Measurements from ENCODE around the gene DENND1B.

Gene DENND1B

GRCh38 chr1:197677752-197678295 lies 97.5 kb downstream of the DENND1B start:
- H3K4me1 ChIP-seq (ENCODE audit: insufficient read depth, low read length): no peaks in the 10 kb centered on the region
- H3K27me3 ChIP-seq (ENCODE audit: control insufficient read depth in 1 of 2, insufficient read depth in 2 of 2, low read length in 2 of 2): no peaks in the 10 kb centered on the region
- no peak overlapping the region for H3K4me3 ChIP-seq (ENCODE audit: low read depth in 1 of 2, low read length in 2 of 2)
- no peak overlapping the region for H3K27ac ChIP-seq (ENCODE audit: low read depth, low read length)
- no peaks in the 10 kb centered on the region for H3K9me3 ChIP-seq (ENCODE audit: low read length)
- no peak overlapping the region for H3K9ac ChIP-seq (ENCODE audit: low read length)
- no peaks in the 10 kb centered on the region for H3K36me3 ChIP-seq (ENCODE audit: insufficient read depth, low read length)

- Histone ChIP-seq H3K9ac (ENCODE audit: low read length) (no peak overlapping the region), H3K4me3 (ENCODE audit: low read depth in 1 of 2, low read length in 2 of 2) (no peak overlapping the region), H3K27ac (ENCODE audit: low read depth, low read length) (no peak overlapping the region), H3K27me3 (ENCODE audit: control insufficient read depth in 1 of 2, insufficient read depth in 2 of 2, low read length in 2 of 2) (no peaks in the 10 kb centered on the region), H3K9me3 (ENCODE audit: low read length) (no peaks in the 10 kb centered on the region), H3K36me3 (ENCODE audit: insufficient read depth, low read length) (no peaks in the 10 kb centered on the region), H3K4me1 (ENCODE audit: insufficient read depth, low read length) (no peaks in the 10 kb centered on the region)
Measured at GRCh38 chr1:197677313-197677712, 98.0 kb downstream of the DENND1B start.

- Histone ChIP-seq H3K9me3 (ENCODE audit: low read length) (no peaks in the 10 kb centered on the region), H3K27ac (ENCODE audit: low read depth, low read length) (no peak overlapping the region), H3K36me3 (ENCODE audit: insufficient read depth, low read length) (no peaks in the 10 kb centered on the region), H3K4me3 (ENCODE audit: low read depth in 1 of 2, low read length in 2 of 2) (no peak overlapping the region), H3K27me3 (ENCODE audit: control insufficient read depth in 1 of 2, insufficient read depth in 2 of 2, low read length in 2 of 2) (no peaks in the 10 kb centered on the region), H3K9ac (ENCODE audit: low read length) (no peak overlapping the region), H3K4me1 (ENCODE audit: insufficient read depth, low read length) (no peaks in the 10 kb centered on the region)
Measured at GRCh38 chr1:197675583-197676208, 99.6 kb downstream of the DENND1B start.

GRCh38 chr1:197674286-197674685 lies 101.0 kb downstream of the DENND1B start:
- H3K36me3 ChIP-seq (ENCODE audit: insufficient read depth, low read length): no peaks in the 10 kb centered on the region
- no peaks in the 10 kb centered on the region for H3K9me3 ChIP-seq (ENCODE audit: low read length)
- no peak overlapping the region for H3K9ac ChIP-seq (ENCODE audit: low read length)

GRCh38 chr1:197673292-197673691 lies 102.0 kb downstream of the DENND1B start:
- Histone ChIP-seq H3K9ac (ENCODE audit: low read length) (no peak overlapping the region), H3K4me1 (ENCODE audit: insufficient read depth, low read length) (no peaks in the 10 kb centered on the region), H3K36me3 (ENCODE audit: insufficient read depth, low read length) (no peaks in the 10 kb centered on the region), H3K27ac (ENCODE audit: low read depth, low read length) (no peak overlapping the region), H3K27me3 (ENCODE audit: control insufficient read depth in 1 of 2, insufficient read depth in 2 of 2, low read length in 2 of 2) (no peaks in the 10 kb centered on the region), H3K9me3 (ENCODE audit: low read length) (no peaks in the 10 kb centered on the region), H3K4me3 (ENCODE audit: low read depth in 1 of 2, low read length in 2 of 2) (no peak overlapping the region)

More at GRCh38 chr1:197674286-197674685, 101.0 kb downstream of the DENND1B start:
- Histone ChIP-seq H3K27ac (ENCODE audit: low read depth, low read length) (no peak overlapping the region), H3K27me3 (ENCODE audit: control insufficient read depth in 1 of 2, insufficient read depth in 2 of 2, low read length in 2 of 2) (no peaks in the 10 kb centered on the region), H3K4me3 (ENCODE audit: low read depth in 1 of 2, low read length in 2 of 2) (no peak overlapping the region), H3K4me1 (ENCODE audit: insufficient read depth, low read length) (no peaks in the 10 kb centered on the region)

GRCh38 chr1:197672347-197672746 lies 102.9 kb downstream of the DENND1B start:
- Histone ChIP-seq H3K27ac (ENCODE audit: low read depth, low read length) (no peak overlapping the region), H3K9me3 (ENCODE audit: low read length) (no peaks in the 10 kb centered on the region), H3K36me3 (ENCODE audit: insufficient read depth, low read length) (no peaks in the 10 kb centered on the region), H3K9ac (ENCODE audit: low read length) (no peak overlapping the region), H3K4me3 (ENCODE audit: low read depth in 1 of 2, low read length in 2 of 2) (no peak overlapping the region), H3K4me1 (ENCODE audit: insufficient read depth, low read length) (no peaks in the 10 kb centered on the region), H3K27me3 (ENCODE audit: control insufficient read depth in 1 of 2, insufficient read depth in 2 of 2, low read length in 2 of 2) (no peaks in the 10 kb centered on the region)

GRCh38 chr1:197671920-197672319 lies 103.4 kb downstream of the DENND1B start:
- no peak overlapping the region for H3K9ac ChIP-seq (ENCODE audit: low read length)
- H3K27me3 ChIP-seq (ENCODE audit: control insufficient read depth in 1 of 2, insufficient read depth in 2 of 2, low read length in 2 of 2): no peaks in the 10 kb centered on the region
- H3K27ac ChIP-seq (ENCODE audit: low read depth, low read length): no peak overlapping the region
- no peaks in the 10 kb centered on the region for H3K9me3 ChIP-seq (ENCODE audit: low read length)
- no peaks in the 10 kb centered on the region for H3K4me1 ChIP-seq (ENCODE audit: insufficient read depth, low read length)
- H3K4me3 ChIP-seq (ENCODE audit: low read depth in 1 of 2, low read length in 2 of 2): no peak overlapping the region
- H3K36me3 ChIP-seq (ENCODE audit: insufficient read depth, low read length): no peaks in the 10 kb centered on the region

- no peaks in the 10 kb centered on the region for H3K4me1 ChIP-seq (ENCODE audit: insufficient read depth, low read length)
- H3K36me3 ChIP-seq (ENCODE audit: insufficient read depth, low read length): no peaks in the 10 kb centered on the region
- no peak overlapping the region for H3K4me3 ChIP-seq (ENCODE audit: low read depth in 1 of 2, low read length in 2 of 2)
- no peak overlapping the region for H3K9ac ChIP-seq (ENCODE audit: low read length)
- no peaks in the 10 kb centered on the region for H3K9me3 ChIP-seq (ENCODE audit: low read length)
- no peak overlapping the region for H3K27ac ChIP-seq (ENCODE audit: low read depth, low read length)
- no peaks in the 10 kb centered on the region for H3K27me3 ChIP-seq (ENCODE audit: control insufficient read depth in 1 of 2, insufficient read depth in 2 of 2, low read length in 2 of 2)
Measured at GRCh38 chr1:197671140-197671539, 104.1 kb downstream of the DENND1B start.

- Histone ChIP-seq H3K27me3 (ENCODE audit: control insufficient read depth in 1 of 2, insufficient read depth in 2 of 2, low read length in 2 of 2) (no peaks in the 10 kb centered on the region), H3K9me3 (ENCODE audit: low read length) (no peaks in the 10 kb centered on the region), H3K27ac (ENCODE audit: low read depth, low read length) (no peak overlapping the region), H3K36me3 (ENCODE audit: insufficient read depth, low read length) (no peaks in the 10 kb centered on the region), H3K4me1 (ENCODE audit: insufficient read depth, low read length) (no peaks in the 10 kb centered on the region), H3K9ac (ENCODE audit: low read length) (no peak overlapping the region), H3K4me3 (ENCODE audit: low read depth in 1 of 2, low read length in 2 of 2) (no peak overlapping the region)
Measured at GRCh38 chr1:197666769-197667285, 108.5 kb downstream of the DENND1B start.

GRCh38 chr1:197664391-197664790 lies 110.9 kb downstream of the DENND1B start:
- Histone ChIP-seq H3K27me3 (ENCODE audit: control insufficient read depth in 1 of 2, insufficient read depth in 2 of 2, low read length in 2 of 2) (no peaks in the 10 kb centered on the region), H3K9ac (ENCODE audit: low read length) (no peak overlapping the region), H3K9me3 (ENCODE audit: low read length) (no peaks in the 10 kb centered on the region), H3K4me1 (ENCODE audit: insufficient read depth, low read length) (no peaks in the 10 kb centered on the region), H3K36me3 (ENCODE audit: insufficient read depth, low read length) (no peaks in the 10 kb centered on the region), H3K27ac (ENCODE audit: low read depth, low read length) (no peak overlapping the region), H3K4me3 (ENCODE audit: low read depth in 1 of 2, low read length in 2 of 2) (no peak overlapping the region)

GRCh38 chr1:197663162-197663953 lies 111.9 kb downstream of the DENND1B start:
- Histone ChIP-seq H3K9ac (ENCODE audit: low read length) (no peak overlapping the region), H3K27ac (ENCODE audit: low read depth, low read length) (no peak overlapping the region), H3K4me1 (ENCODE audit: insufficient read depth, low read length) (no peaks in the 10 kb centered on the region), H3K9me3 (ENCODE audit: low read length) (no peaks in the 10 kb centered on the region), H3K27me3 (ENCODE audit: control insufficient read depth in 1 of 2, insufficient read depth in 2 of 2, low read length in 2 of 2) (no peaks in the 10 kb centered on the region), H3K36me3 (ENCODE audit: insufficient read depth, low read length) (no peaks in the 10 kb centered on the region), H3K4me3 (ENCODE audit: low read depth in 1 of 2, low read length in 2 of 2) (no peak overlapping the region)
